H9 (cell line): Measurements from ENCODE around the gene RPL19. TPM values are rescaled to one million over a fixed set of nuclear protein-coding genes. Genes with fewer than 3 reads are reported as not detected.

ENCODE experiments used
- DNase-seq: peaks from one replicate; pipeline ENCODE4 v3.0.0-alpha.2; 2017
- H2AFZ ChIP-seq: one replicate; pipeline ENCODE4 v1.6.1; 2013; ENCODE audit warnings: mild to moderate bottlenecking, low read length, control low read depth, moderate library complexity
- H2AK5ac ChIP-seq: 2 replicates; pipeline ENCODE4 v1.6.1; 2013; ENCODE audit warnings: low read length, control low read depth, mixed read lengths; ENCODE audit not compliant: insufficient read length
- H2BK120ac ChIP-seq: one replicate; pipeline ENCODE4 v1.6.1; 2013; ENCODE audit warnings: low read depth, mild to moderate bottlenecking, low read length, control low read depth, inconsistent platforms; ENCODE audit not compliant: poor library complexity, severe bottlenecking
- H2BK12ac ChIP-seq: 2 replicates; pipeline ENCODE4 v1.6.1; 2013; ENCODE audit warnings: low read length, control low read depth, mixed read lengths, low read depth; ENCODE audit not compliant: insufficient read length
- H2BK15ac ChIP-seq: 2 replicates; pipeline ENCODE4 v1.6.1; 2013; ENCODE audit warnings: low read depth, low read length, control low read depth
- H2BK20ac ChIP-seq: one replicate; pipeline ENCODE4 v1.6.1; 2013; ENCODE audit warnings: low read depth, mild to moderate bottlenecking, low read length, control low read depth, inconsistent platforms; ENCODE audit not compliant: poor library complexity, severe bottlenecking
- H2BK5ac ChIP-seq: 2 replicates; pipeline ENCODE4 v1.6.1; 2013; ENCODE audit warnings: low read length, control low read depth, mixed read lengths; ENCODE audit not compliant: insufficient read length
- H3K14ac ChIP-seq: 2 replicates; pipeline ENCODE4 v1.6.1; 2013; ENCODE audit warnings: low read length, control low read depth; ENCODE audit not compliant: insufficient read depth
- H3K18ac ChIP-seq: 2 replicates; pipeline ENCODE4 v1.6.1; 2013; ENCODE audit warnings: low read depth, mild to moderate bottlenecking, mixed read lengths, low read length, control low read depth; ENCODE audit not compliant: insufficient read length
- H3K23ac ChIP-seq: 2 replicates; pipeline ENCODE4 v1.6.1; 2013; ENCODE audit warnings: low read length, control low read depth, mixed read lengths, low read depth; ENCODE audit not compliant: insufficient read length
- H3K23me2 ChIP-seq: 2 replicates; pipeline ENCODE4 v1.6.1; 2013; ENCODE audit warnings: low read depth, mild to moderate bottlenecking, mixed read lengths, low read length, control low read depth; ENCODE audit not compliant: insufficient read length, poor library complexity, severe bottlenecking
- H3K27ac ChIP-seq: 2 replicates; pipeline ENCODE4 v1.5.1; 2013; ENCODE audit warnings: low read length, control low read depth, mixed read lengths, low read depth; ENCODE audit not compliant: insufficient read length
- H3K27me3 ChIP-seq: 2 replicates; pipeline ENCODE4 v1.6.1; 2013; ENCODE audit warnings: low read length, control low read depth, inconsistent platforms; ENCODE audit not compliant: insufficient read depth
- H3K4ac ChIP-seq: 2 replicates; pipeline ENCODE4 v1.6.1; 2013; ENCODE audit warnings: low read depth, mild to moderate bottlenecking, control low read depth, inconsistent platforms, low read length, moderate library complexity
- H3K4me1 ChIP-seq: 2 replicates; pipeline ENCODE4 v1.6.1; 2013; ENCODE audit warnings: low read length, control low read depth, inconsistent platforms; ENCODE audit not compliant: insufficient read depth
- H3K4me2 ChIP-seq: 2 replicates; pipeline ENCODE4 v1.6.1; 2013; ENCODE audit warnings: low read length, control low read depth, mixed read lengths; ENCODE audit not compliant: insufficient read length, insufficient read depth
- H3K56ac ChIP-seq: 2 replicates; pipeline ENCODE4 v1.6.1; 2013; ENCODE audit warnings: low read depth, mild to moderate bottlenecking, mixed read lengths, low read length, control low read depth; ENCODE audit not compliant: insufficient read length
- H3K79me1 ChIP-seq: 2 replicates; pipeline ENCODE4 v1.6.1; 2013; ENCODE audit warnings: low read depth, mild to moderate bottlenecking, moderate library complexity, low read length, control low read depth, inconsistent platforms; ENCODE audit not compliant: insufficient read depth, poor library complexity, severe bottlenecking
- H3K79me2 ChIP-seq: 2 replicates; pipeline ENCODE4 v1.6.1; 2013; ENCODE audit warnings: low read length, control low read depth, inconsistent platforms; ENCODE audit not compliant: insufficient read depth
- H3K9ac ChIP-seq: 2 replicates; pipeline ENCODE4 v1.6.1; 2013; ENCODE audit warnings: low read length, control low read depth, mixed read lengths; ENCODE audit not compliant: insufficient read length; ENCODE audit errors: extremely low read depth
- H3K9me3 ChIP-seq: one replicate; pipeline ENCODE4 v1.6.1; 2013; ENCODE audit warnings: low read depth, low read length, inconsistent platforms; ENCODE audit not compliant: control insufficient read depth
- H3T11ph ChIP-seq: one replicate; pipeline ENCODE4 v1.6.1; 2013; ENCODE audit warnings: mild to moderate bottlenecking, low read length, control low read depth, inconsistent platforms
- H4K20me1 ChIP-seq: one replicate; pipeline ENCODE4 v1.6.1; 2013; ENCODE audit not compliant: control insufficient read depth, insufficient read length, insufficient read depth
- H4K5ac ChIP-seq: 2 replicates; pipeline ENCODE4 v1.6.1; 2013; ENCODE audit warnings: low read depth, mild to moderate bottlenecking, mixed read lengths, low read length, control low read depth; ENCODE audit not compliant: insufficient read length
- H4K8ac ChIP-seq: replicated peaks from 2 replicates; pipeline ENCODE4 v1.6.1; 2013; ENCODE audit warnings: low read length, control low read depth, mixed read lengths, low read depth; ENCODE audit not compliant: insufficient read length
- H4K91ac ChIP-seq: 2 replicates; pipeline ENCODE4 v1.6.1; 2013; ENCODE audit warnings: low read depth, mild to moderate bottlenecking, moderate library complexity, mixed read lengths, low read length, control low read depth; ENCODE audit not compliant: insufficient read length
- H3K27ac Mint-ChIP-seq, 3 experiments: 2 replicates in 2 of 3; 3 replicates in 1 of 3; pipeline ENCODE4 v1.8.0; 2020 to 2021; ENCODE audit warnings: mixed read lengths in 3 of 3, mild to moderate bottlenecking in 1 of 3, moderate library complexity in 1 of 3
- H3K27me3 Mint-ChIP-seq: 2 replicates; pipeline ENCODE4 v1.8.0; 2021; ENCODE audit warnings: low read depth, mild to moderate bottlenecking, moderate library complexity, mixed read lengths
- H3K36me3 Mint-ChIP-seq, 3 experiments: 2 replicates in 2 of 3; 3 replicates in 1 of 3; pipeline ENCODE4 v1.8.0; 2020 to 2021; ENCODE audit warnings: low read depth in 3 of 3, mixed read lengths in 3 of 3; ENCODE audit not compliant: insufficient read depth in 1 of 3
- H3K4me1 Mint-ChIP-seq, 2 experiments: 2 replicates each; pipeline ENCODE4 v1.8.0; 2020; ENCODE audit warnings: mixed read lengths in 2 of 2
- H3K4me3 Mint-ChIP-seq, 2 experiments: 2 replicates in 1 of 2; 3 replicates in 1 of 2; pipeline ENCODE4 v1.8.0; 2020 to 2021; ENCODE audit warnings: mild to moderate bottlenecking in 2 of 2, mixed read lengths in 2 of 2, moderate library complexity in 1 of 2
- H3K9me3 Mint-ChIP-seq, 2 experiments: 2 replicates in 1 of 2; 3 replicates in 1 of 2; pipeline ENCODE4 v1.8.0; 2020; ENCODE audit warnings: mild to moderate bottlenecking in 2 of 2, mixed read lengths in 2 of 2, moderate library complexity in 1 of 2
- CTCF ChIP-seq: fragments of 200-600 bp; sonication (generic); conservative IDR thresholded peaks from 3 replicates; pipeline ENCODE4 v1.8.0; 2021; ENCODE audit warnings: antibody characterized with exemption, mild to moderate bottlenecking
- WGBS: extraction: QIAGEN DNeasy Blood & Tissue Kit; methylation state at CpG from one replicate; pipeline ENCODE4 v1.1.7; 2013; ENCODE audit warnings: missing lambda C conversion rate, low lambda C conversion rate, mixed read lengths; ENCODE audit not compliant: insufficient read length; ENCODE audit errors: extremely low coverage; 5-methylcytosine and 5-hydroxymethylcytosine counted together
- total RNA-seq: library from RNA; stranded (reverse); gene quantifications from 2 replicates; pipeline ENCODE4 v1.2.1, GENCODE V29; 2021

The RPL19 gene
- total RNA-seq, 1 experiment from 2014 or later, result 2,038 TPM

- Histone ChIP-seq H2BK15ac (no peak overlapping the region), H4K5ac (no peak overlapping the region), H3K79me2 (no peaks in the 10 kb centered on the region), H3K23me2 (no peaks in the 10 kb centered on the region), H3K56ac (no peak overlapping the region), H4K91ac (no peak overlapping the region), H3K18ac (no peak overlapping the region), H3K79me1 (no peaks in the 10 kb centered on the region), H3K4ac (no peak overlapping the region), H2BK5ac (no peak overlapping the region), H3K9ac (no peak overlapping the region), H3K4me1 (no peaks in the 10 kb centered on the region), H3K14ac (no peak overlapping the region), H2BK20ac (no peak overlapping the region), H3K9me3 (no peaks in the 10 kb centered on the region), H3K4me2 (no peak overlapping the region), H3K27ac (no peak overlapping the region), H4K20me1 (no peaks in the 10 kb centered on the region), H2BK120ac (no peak overlapping the region), H3K27me3 (peaks cover 2% of the 10 kb centered on the region; the same call in 1 of the 2 replicates), H2BK12ac (no peak overlapping the region), H2AK5ac (no peak overlapping the region), H3T11ph (no peak overlapping the region), H3K23ac (no peak overlapping the region), H2AFZ (no peak overlapping the region), H4K8ac (no peak overlapping the region)
- Mint-ChIP-seq H3K9me3 (no peaks in the 10 kb centered on the region), H3K36me3 (peaks cover 22 to 64% (median 51%) of the 10 kb centered on the region in 3 experiments; a peak in 6 of 7 replicates), H3K27ac (peak overlapping the region in 1 of 3 experiments; percentile 76; a peak in 2 of 7 replicates), H3K4me1 (no peaks in the 10 kb centered on the region), H3K4me3 (no peak overlapping the region), H3K27me3 (no peaks in the 10 kb centered on the region)
- no peak for DNase-seq
- no CpG with 5 or more reads among the region's 9 CpGs for WGBS
- no peak for TF ChIP-seq CTCF
These were observed 12.8 kb upstream of the RPL19 start for GRCh38 chr17:39187152-39187830.
